Body of pancreas (tissue), 4 donors: ENCODE measurements around the gene SREBF2. TPM values are rescaled to one million over a fixed set of nuclear protein-coding genes. Genes with fewer than 3 reads are reported as not detected.

Source experiments
- ATAC-seq: fragments of 150-250 bp; one replicate; pipeline ENCODE4 v1.9.1; 2016
- DNase-seq, 4 donors: peaks; one replicate each; pipeline ENCODE4 v3.0.0-alpha.2; 2019
- H3K27ac ChIP-seq, 4 donors: fragments of 200-600 bp; sonication (generic); 1 replicate in 3 of 4; 2 replicates in 1 of 4; pipeline versions ENCODE4 v1.5.1 to v1.6.1; 2016 to 2019; ENCODE audit warnings: mild to moderate bottlenecking in 1 of 4, mixed read lengths in 1 of 4, moderate library complexity in 1 of 4
- H3K27me3 ChIP-seq, 2 donors: fragments of 200-600 bp; sonication (generic); one replicate each; pipeline ENCODE4 v1.6.0; 2016; ENCODE audit warnings: mild to moderate bottlenecking in 1 of 2
- H3K36me3 ChIP-seq, 2 donors: fragments of 200-600 bp; sonication (generic); replicated peaks in 1 of 2; 2 replicates each; pipeline ENCODE4 v1.5.1; 2016; ENCODE audit warnings: low read depth in 2 of 2; ENCODE audit not compliant: insufficient read depth in 1 of 2
- H3K4me1 ChIP-seq: fragments of 200-600 bp; sonication (generic); one replicate; pipeline ENCODE4 v1.6.0; 2016
- H3K4me3 ChIP-seq, 2 donors: fragments of 200-600 bp; sonication (generic); 1 replicate in 1 of 2; 2 replicates in 1 of 2; pipeline ENCODE4 v1.5.1; 2016 to 2019
- H3K9me3 ChIP-seq, 3 donors: fragments of 200-600 bp; sonication (generic); 1 replicate in 2 of 3; 2 replicates in 1 of 3; pipeline ENCODE4 v1.5.1; 2016
- POLR2A ChIP-seq, 3 donors: fragments of 450-650 bp; IDR thresholded peaks; one replicate each; pipeline ENCODE4 v1.6.1; 2016; ENCODE audit warnings: antibody characterized with exemption in 3 of 3, mild to moderate bottlenecking in 2 of 3
- WGBS, 2 donors: methylation state at CpG; one replicate each; pipeline ENCODE4 v1.1.5; 2017; 5-methylcytosine and 5-hydroxymethylcytosine counted together
- intact Hi-C: fragments of 100-400 bp; cut with DNase I; formaldehyde crosslinking; loops from one replicate; pipeline ENCODE4 v1.15.1; 2023
- total RNA-seq, 2 donors: library from RNA; depleted of rRNA; stranded (reverse); fragments of >200 nt; gene quantifications; one replicate each; pipeline ENCODE4 v1.1.0, GENCODE V29; 2016
- TF ChIP-seq, protein P1 (sequence below), 7 experiments: fragments of 450-650 bp in 4 of 7; fragments of 200-600 bp in 3 of 7; sonication (generic) in 3 of 7; IDR thresholded peaks; one replicate each; pipeline ENCODE4 v1.5.1; 2016 to 2019; ENCODE audit warnings: antibody characterized with exemption in 7 of 7

Gene SREBF2
- total RNA-seq, 2 donors from 2014 or later = 40.2 to 68.6 TPM

GRCh38 chr22:41857155-41857859 lies 24.4 kb downstream of the SREBF2 start:
- no peak for TF ChIP-seq POLR2A (IDR thresholded peaks at IDR 0.05)
- TF ChIP-seq, protein P1, sequence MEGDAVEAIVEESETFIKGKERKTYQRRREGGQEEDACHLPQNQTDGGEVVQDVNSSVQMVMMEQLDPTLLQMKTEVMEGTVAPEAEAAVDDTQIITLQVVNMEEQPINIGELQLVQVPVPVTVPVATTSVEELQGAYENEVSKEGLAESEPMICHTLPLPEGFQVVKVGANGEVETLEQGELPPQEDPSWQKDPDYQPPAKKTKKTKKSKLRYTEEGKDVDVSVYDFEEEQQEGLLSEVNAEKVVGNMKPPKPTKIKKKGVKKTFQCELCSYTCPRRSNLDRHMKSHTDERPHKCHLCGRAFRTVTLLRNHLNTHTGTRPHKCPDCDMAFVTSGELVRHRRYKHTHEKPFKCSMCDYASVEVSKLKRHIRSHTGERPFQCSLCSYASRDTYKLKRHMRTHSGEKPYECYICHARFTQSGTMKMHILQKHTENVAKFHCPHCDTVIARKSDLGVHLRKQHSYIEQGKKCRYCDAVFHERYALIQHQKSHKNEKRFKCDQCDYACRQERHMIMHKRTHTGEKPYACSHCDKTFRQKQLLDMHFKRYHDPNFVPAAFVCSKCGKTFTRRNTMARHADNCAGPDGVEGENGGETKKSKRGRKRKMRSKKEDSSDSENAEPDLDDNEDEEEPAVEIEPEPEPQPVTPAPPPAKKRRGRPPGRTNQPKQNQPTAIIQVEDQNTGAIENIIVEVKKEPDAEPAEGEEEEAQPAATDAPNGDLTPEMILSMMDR (IDR thresholded peaks at IDR 0.05) = peak in 6 of 7 experiments; percentile 23 to 56 (median 44)
- Histone ChIP-seq H3K27me3 (no peaks in the 10 kb centered on the region), H3K9me3 (no peaks in the 10 kb centered on the region), H3K4me3 (no peak overlapping the region), H3K36me3 (no peaks in the 10 kb centered on the region), H3K27ac (no peak overlapping the region), H3K4me1 (peaks cover 9% of the 10 kb centered on the region)
- 57 to 72% methylated on average over 7 of the region's 7 CpGs for WGBS, 2 donors
- DNase-seq (peak; percentile 21 to 40 (median 34)), ATAC-seq (peak; percentile 33)
- intact Hi-C loops = no loop called here

GRCh38 chr22:41857860-41858199 lies 24.9 kb downstream of the SREBF2 start:
- Histone ChIP-seq H3K4me1 (peaks cover 9% of the 10 kb centered on the region), H3K9me3 (no peaks in the 10 kb centered on the region), H3K36me3 (no peaks in the 10 kb centered on the region), H3K4me3 (no peak overlapping the region), H3K27ac (no peak overlapping the region), H3K27me3 (no peaks in the 10 kb centered on the region)
- intact Hi-C loops = no loop called here
- DNase-seq = no peak
- no peak for TF ChIP-seq POLR2A (IDR thresholded peaks at IDR 0.05)
- TF ChIP-seq, protein P1 (IDR thresholded peaks at IDR 0.05) = no peak
- no peak for ATAC-seq

DNA sequence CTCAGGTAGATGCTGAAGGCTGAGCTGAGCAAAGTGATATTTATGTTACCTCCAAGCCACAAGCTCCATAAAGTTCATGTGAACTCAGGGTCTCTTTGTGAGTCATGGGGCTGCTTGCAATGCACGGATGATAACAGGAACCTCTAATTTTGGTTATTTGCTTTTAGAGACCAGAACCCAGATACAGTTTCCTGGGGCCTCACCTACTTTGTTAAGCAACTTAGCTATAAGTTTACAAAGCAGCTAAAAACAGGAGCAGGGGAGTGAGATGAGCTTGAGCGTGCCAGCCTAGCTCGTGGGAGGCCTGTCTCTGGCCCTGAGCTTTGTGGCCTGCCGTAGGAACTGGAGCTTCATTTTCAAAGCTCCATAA lies 29.2 kb downstream of the SREBF2 start:
- no peak for DNase-seq
- Histone ChIP-seq H3K9me3 (no peaks in the 10 kb centered on the region), H3K27ac (no peak overlapping the region), H3K4me3 (no peak overlapping the region), H3K27me3 (no peaks in the 10 kb centered on the region), H3K36me3 (peaks cover 0 to 2% of the 10 kb centered on the region in 2 donors), H3K4me1 (peaks cover 5% of the 10 kb centered on the region)
- intact Hi-C loops = no loop called here
- no peak for ATAC-seq
- TF ChIP-seq POLR2A (IDR thresholded peaks at IDR 0.05) = no peak
- TF ChIP-seq, protein P1 (IDR thresholded peaks at IDR 0.05) = no peak
- 46 to 65% methylated on average over 2 to 4 of the region's 4 CpGs for WGBS, 2 donors

DNA sequence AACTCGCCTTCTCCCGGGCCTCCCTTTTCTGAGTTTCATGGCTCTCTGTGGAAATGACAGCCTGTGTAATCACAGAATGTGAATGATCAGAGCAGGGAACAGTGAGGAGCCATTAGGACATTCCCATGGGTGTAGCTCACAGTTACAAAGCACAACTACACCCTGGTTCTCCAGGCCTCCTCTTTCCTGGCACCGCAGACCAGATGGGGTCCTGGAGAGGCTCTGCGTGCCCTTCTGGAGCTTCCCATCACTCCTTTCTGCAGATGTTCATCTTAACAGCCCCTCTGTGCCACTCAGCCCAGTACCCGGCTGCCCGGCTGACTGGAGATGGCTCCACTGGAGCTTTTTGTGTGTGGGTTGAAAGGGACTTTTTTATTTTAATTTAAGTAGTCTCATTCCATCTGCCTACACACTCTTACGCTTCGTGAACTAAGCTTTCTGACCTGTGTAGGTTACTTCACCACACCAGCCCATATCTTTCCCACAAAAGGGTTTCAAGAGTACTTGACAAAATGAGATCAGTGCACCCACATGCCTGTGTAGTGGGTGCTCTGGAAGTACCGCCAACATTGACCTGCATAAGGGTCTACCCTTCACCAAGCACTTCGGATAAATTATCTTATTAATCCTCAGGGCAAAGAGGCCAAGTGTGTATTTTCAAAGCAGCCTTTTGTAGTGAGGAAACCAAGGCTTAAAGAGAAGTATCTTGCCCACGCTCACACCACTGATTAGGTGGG lies 29.8 kb downstream of the SREBF2 start:
- WGBS, 2 donors = 83 to 90% methylated on average over 10 to 11 of the region's 11 CpGs
- DNase-seq = no peak
- TF ChIP-seq, protein P1 (IDR thresholded peaks at IDR 0.05) = no peak
- no peak for TF ChIP-seq POLR2A (IDR thresholded peaks at IDR 0.05)
- Histone ChIP-seq H3K27ac (no peak overlapping the region), H3K4me3 (no peak overlapping the region), H3K36me3 (peaks cover 0 to 4% of the 10 kb centered on the region in 2 donors), H3K4me1 (peaks cover 5% of the 10 kb centered on the region), H3K9me3 (no peaks in the 10 kb centered on the region), H3K27me3 (no peaks in the 10 kb centered on the region)
- intact Hi-C loops = no loop called here
- no peak for ATAC-seq
